ENCODE data around the gene BASP1.
"Not testable (repeated sequence)": the region's sequence is repeated elsewhere in the genome, so short reads cannot be mapped to it uniquely, and the experiment has no call there.

The BASP1 gene

DNA sequence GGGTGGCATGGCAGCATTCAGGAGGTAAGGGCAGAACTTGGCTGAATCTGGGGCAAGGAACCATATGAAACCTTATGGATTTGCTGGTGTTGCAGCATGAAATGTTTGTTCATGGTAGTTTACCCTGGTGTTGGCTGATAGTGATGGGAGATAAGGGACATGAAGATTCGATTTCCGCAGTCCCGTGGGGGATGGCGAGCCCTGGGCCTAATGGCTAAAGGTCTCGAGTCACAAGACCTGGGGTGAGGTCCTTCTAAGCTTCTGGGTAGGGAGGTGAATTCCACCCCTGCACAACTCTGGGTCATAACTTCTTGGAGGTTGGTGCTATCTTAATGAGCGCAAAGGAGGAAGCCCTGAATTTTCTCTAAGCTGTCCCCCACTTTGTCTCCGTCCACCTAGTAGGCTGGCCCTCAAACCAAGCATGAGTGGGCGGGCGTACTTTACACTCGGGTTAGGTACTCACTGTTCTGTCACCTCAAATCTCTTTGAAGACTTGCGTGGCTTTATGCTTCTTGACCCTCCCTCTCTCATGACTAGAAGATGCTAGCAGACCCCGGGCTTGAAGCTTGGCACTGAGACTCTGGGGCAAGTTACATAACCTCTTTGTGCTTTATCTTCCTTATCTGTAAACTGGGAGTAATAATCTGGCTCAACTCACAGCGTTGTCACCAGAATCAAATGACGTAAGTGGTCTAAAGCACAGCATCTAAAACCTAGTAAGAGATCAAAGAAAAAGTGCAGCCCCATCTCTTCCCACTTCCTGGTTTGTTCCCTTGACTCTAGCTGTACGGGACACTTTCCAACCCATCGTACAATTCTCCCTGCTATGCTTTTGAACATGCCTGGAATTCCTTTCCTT is 72.5 kb downstream of the BASP1 start:
- no peak for DNase-seq (ENCODE audit: low read depth in 2 of 2)

DNA sequence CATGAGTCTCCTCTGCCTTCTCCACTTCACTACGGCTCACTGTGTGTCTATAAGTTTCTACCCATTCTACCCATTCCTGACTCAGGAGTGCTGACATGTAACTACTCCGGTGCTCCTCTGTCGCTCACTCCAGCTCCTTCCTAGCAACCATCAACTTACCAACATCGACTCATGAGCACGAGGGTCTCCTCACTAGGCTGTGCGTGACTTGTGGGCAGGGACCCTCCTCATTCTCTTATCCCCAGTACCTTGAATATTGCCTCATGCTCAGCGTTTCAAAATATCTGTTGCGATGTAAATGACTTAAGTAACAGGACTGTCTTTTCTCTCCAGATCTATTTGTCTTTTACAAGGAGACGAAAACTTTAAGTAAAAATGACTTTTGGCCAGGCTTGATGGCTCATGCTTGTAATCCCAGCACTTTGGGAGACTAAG is 73.1 kb downstream of the BASP1 start:
- no peak for DNase-seq (ENCODE audit: low read depth in 2 of 2)

DNA sequence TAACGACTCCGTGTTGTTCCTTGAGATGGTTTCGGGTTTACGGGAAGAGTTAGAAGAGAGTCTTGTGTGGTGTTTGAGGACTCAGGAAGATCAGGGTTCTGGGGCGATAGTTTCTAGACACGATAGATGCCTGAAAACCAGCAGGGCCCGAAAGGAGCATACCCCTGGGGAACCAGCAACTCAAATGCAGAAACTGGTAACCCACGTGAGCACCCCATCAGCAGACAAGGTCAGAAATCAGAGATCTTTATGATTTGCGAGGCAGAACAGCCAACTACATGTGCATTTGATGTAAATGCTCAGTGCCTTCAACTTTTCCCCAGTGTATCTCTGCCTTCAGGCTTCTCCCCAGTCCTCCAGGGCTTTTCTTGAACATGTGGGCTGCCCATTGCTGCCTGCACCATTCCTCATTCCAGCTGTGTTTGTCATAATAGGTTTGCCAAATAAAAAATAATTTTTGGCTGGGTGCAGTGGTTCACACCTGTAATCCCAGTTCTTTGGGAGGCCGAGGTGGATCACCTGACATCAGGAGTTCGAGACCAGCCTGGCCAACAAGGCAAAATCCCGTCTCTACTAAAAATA is 75.1 kb downstream of the BASP1 start:
- no peak for DNase-seq (ENCODE audit: low read depth in 2 of 2)

DNA sequence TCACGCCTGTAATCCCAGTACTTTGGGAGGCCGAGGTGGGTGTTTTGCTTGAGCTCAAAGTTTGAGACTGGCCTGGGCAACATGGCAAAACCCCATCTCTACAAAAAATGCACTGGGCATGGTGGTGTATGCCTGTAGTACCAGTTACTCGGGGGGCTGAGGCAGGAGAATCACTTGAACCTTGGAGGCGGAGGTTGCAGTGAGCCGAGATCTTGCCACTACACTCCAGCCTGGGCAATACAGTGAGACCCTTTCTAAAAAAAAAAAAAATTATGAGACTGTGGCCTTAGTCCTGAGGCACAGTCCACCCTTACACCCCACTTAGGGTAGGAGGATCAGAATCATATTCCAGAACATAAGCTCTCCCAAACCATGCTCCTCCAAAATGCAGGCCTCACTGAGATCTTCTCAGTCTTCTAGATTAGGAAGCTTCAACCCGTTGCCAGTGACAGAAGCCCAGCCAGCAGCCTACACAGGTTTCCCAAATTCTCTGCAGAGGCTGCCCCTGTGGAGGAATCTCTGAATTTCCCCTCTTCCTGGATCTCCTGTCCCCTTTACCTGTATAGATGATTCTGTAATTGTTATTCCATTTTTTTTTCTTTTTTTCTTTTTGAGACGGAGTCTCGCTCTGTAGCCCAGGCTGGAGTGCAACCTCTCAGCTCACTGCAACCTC is 77.3 kb downstream of the BASP1 start:
- DNase-seq (ENCODE audit: low read depth in 2 of 2), result no peak

DNA sequence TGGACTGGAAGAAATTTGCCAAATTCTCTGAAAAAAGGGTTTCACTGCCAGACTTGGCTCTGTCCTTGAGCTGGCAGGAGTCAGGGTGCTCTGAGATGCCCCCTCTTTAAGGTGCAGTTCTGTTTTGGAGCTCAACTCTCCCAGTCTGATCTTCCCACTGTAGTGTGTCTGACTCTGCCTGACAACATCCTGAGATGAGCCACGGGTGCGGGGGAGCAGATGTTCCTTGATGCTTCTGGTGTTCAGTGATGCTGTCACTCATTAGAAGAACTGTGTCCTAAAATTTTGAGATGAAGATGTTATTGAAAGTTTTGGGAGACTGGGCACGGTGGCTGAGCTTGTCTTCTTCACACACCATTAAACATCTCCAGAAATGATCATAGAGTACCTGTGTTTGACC is 78.2 kb downstream of the BASP1 start:
- no peak for DNase-seq (ENCODE audit: low read depth in 2 of 2)

DNA sequence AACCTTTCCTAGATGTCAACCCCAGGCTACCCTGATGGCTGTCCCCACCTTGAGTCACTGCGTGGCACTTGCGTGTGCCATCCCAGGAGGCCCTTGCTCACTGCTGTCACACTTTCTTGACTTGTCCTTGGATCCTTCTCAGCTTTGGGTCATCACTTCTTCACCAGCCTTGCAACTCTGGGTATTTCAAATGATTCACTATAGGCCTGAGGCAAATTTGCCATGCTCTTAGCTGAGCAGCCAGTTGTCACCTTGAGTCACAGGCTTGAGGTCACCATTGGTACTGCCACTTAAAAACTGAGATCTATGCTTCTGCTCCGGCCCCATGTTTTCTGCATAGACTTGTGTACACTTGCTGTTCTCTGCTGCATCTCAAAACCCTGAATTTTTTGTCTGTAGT is 84.7 kb downstream of the BASP1 start:
- no peak for DNase-seq (ENCODE audit: low read depth in 2 of 2)

DNA sequence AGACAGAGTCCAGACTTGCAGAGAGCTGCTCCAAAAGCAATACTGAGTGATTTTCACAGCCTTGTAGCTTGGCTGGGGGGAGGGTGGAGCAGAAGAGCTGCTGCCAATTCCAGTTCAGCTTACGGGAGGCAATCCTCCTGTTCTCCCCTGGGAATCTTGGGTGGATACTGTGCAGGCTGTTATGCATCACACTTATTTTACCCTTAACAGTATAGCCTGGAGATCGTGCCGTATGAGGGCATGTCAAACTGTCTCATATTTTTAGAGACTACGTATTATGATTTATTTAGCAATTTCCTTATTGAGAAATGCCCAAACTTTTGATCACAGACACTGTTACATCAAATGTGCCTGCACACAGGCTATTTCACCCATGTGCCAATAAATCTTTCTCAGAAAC is 85.2 kb downstream of the BASP1 start:
- no peak for DNase-seq (ENCODE audit: low read depth in 2 of 2)

DNA sequence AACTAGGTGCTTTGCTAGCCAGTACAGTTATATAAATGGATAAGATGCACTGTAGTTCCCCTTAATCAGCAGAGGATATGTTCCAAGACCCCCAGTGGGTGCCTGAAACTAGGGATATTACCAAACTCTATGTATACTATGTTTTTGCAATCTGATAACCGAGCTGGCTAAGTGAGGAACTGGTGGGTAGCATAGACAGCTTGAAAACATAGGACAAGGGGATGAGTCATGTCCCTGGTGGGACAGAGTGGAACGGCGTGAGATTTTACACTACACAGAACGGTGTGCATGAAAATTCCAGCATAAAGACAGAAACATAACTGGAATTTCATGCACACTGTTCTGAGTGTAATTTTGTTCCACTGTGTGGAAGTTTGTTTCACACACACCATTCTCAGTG is 86.9 kb downstream of the BASP1 start:
- DNase-seq (ENCODE audit: low read depth in 2 of 2), result no peak

DNA sequence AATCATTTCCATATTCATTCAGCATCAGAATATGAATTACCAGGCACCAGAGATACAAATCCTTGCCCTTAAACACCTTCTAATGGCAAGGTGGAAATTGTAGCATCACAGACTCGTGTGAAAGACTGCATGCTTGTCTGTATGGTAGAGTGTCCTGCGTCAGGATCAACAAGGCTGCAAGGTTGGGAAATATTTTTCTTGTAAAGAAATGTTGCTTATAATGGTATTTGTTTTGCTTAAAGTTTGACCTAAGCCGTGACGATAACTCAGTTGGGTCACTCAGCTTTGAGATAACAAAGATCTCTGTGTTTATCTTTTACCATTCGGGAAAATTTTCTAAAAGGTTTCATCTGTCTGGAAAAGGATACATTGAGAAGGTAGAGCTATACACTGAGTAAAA is 87.6 kb downstream of the BASP1 start:
- DNase-seq (ENCODE audit: low read depth in 2 of 2), result no peak

DNA sequence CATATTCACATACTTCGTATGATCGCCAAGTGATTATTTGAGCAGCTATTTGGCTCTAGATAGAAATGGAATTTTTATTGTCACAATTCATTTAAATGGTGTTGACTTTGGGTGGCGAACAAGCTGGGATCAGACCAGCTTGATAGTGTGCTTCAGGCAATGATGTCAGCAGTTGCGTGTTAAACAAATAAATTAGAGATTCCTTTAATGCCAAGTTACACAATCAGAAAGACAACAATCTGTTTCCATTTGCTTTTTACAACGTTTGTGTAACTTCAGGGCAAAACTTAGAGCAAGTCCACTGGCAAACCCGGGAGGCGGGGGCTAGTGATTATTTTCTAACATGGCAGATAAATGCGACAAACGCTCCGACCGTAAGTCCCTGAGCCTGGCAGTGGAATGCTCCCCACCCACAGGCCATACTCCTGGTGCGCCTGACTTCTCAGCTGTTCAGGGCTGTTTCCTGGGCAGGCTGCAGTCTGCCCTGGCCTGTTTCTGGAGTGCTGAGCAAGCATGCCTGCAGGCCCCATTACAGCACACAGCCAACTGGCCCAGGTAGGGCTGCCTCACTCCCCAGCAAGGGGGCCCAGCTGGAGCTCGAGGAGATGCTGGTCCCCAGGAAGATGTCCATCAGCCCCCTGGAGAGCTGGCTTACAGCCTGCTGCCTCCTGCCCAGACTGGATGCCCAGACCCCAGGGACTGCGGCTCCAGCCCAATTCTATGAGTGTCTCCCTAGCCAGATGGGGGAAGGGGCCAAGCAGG is 88.7 kb downstream of the BASP1 start:
- no peak for DNase-seq (ENCODE audit: low read depth in 2 of 2)

DNA sequence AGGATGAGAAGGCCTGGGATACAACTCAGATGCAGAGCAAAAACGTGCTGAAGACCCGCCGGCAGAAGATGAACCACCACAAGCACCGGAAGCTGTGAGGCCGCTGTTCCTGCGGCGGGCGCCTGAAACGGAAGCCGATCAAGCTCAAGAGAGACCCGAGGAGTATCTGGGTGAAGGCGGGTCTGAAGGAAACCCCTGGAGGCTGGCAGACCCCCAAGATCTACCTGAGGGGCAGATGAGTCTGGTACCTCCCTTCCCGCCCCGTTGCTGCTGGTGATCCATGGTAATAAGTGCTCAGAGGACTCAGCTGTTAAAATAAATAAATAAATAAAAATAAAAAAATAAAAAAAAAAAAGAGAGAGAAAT is 89.3 kb downstream of the BASP1 start:
- no peak for DNase-seq (ENCODE audit: low read depth in 2 of 2)

DNA sequence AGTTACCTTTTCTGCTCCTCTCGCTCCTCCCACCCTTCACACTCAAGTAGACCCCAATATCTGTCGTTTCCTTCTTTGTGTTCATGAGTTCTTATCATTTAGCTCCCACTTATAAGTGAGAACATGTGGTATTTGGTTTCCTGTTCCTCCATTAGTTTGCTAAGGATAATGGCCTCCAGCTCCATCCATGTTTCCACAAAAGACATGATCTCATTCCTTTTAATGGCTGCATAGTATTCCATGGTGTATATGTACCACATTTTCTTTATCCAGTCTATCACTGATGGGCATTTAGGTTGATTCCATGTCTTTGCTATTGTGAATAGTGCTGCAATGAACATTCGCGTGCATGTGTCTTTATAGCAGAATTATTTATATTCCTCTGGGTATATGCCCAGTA is 90.0 kb downstream of the BASP1 start:
- not testable (repeated sequence) for DNase-seq (ENCODE audit: low read depth in 2 of 2)

DNA sequence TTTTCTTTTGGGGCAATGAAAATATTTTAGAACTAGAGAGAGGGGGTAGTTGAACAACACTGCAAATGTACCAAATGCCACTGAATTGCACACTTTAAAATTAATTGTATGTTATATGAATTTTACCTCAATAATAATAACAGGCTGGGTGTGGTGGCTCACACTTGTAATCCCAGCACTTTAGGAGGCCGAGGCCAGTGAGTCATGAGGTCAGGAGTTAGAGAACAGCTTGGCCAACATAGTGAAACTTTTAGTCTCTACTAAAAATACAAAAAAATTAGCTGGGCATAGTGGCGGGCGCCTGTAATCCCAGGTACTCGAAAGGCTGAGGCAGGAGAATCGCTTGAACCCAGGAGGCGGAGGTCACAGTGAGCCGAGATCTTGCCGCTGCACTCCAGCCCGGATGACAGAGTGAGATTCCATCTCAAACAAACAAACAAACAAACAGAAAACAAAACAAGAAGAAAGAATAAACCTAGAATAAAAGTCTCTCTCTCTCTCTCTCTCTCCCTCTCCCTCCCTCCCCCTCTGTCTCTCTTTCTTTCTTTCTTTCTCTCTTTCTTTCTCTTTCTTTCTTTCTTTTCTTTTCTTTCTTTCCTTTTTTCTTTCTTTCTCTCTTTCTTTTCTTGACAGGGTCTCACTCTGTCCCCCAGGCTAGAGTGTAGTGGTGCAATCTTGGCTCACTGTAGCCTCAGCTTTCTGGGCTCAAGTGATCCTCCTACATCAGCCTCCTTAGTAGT is 91.1 kb downstream of the BASP1 start:
- no peak for DNase-seq (ENCODE audit: low read depth in 2 of 2)

DNA sequence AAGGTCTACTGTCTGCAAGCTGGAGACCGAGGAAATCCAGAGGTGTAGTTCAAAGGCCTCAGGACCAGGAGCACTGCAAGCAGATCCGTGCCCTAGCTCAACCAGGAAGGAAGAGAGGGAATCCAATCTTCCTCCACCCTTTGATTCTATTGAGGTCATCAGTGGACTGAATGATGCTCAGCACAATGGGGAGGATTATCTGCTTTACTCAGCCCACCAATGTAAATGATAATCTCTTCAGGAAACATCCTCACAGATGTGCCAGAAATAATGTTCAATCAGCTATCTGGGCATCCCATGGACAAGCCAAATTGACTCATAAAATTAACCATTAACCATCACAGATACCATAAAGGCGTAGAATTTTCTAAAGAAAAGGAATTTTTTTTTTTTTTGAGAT is 92.0 kb downstream of the BASP1 start:
- no peak for DNase-seq (ENCODE audit: low read depth in 2 of 2)

DNA sequence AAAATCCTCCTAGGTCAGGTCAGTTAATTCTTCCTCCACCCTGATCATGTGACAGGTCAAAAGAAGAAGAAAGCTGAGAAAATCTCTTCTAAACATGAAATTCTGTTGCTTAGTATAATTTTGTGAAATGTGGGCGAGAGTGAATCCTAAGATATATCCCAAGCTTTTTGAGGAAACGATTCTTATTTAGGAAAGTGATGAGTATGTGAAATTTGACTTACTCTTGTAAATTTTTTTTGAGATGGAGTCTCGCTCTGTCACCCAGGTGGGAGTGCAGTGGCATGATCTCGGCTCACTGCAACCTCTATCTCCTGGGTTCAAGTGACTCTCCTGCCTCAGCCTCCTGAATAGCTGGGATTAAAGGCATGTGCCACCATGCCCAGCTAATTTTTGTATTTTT is 93.1 kb downstream of the BASP1 start:
- DNase-seq (ENCODE audit: low read depth in 2 of 2), result not testable (repeated sequence)

DNA sequence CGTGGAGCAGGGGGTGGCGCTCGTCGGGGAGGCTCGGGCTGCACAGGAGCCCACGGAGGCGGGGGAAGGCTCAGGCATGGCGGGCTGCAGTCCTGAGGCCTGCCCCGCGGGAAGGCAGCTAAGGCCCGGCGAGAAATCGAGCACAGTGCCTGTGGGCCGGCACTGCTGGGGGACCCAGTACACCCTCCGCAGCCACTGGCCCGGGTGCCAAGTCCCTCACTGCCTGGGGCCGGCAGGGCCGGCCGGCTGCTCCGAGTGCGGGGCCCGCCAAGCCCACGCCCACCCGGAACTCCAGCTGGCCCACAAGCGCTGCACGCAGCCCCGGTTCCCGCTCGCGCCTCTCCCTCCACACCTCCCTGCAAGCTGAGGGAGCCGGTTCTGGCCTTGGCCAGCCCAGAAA is 94.4 kb downstream of the BASP1 start:
- DNase-seq (ENCODE audit: low read depth in 2 of 2), result not testable (repeated sequence)

DNA sequence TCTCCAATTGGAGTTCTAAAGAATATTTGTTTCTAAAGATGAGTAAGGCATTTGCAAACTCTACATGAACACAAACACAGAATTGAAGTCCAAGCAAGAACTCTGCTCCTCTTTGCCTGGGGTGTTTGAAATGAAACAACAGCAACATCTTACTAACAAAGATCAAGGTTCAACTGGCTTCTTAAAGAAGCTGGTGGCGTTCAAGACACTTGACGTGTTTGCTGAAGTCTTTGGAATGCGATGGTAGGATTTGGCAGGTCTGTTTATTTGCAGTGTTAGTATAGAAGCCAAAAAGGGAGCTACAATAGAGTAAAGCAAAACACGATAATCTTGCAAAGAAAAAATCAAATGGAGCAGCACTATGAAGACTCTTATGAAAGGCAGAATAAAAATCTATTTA is 94.9 kb downstream of the BASP1 start:
- DNase-seq (ENCODE audit: low read depth in 2 of 2), result no peak

DNA sequence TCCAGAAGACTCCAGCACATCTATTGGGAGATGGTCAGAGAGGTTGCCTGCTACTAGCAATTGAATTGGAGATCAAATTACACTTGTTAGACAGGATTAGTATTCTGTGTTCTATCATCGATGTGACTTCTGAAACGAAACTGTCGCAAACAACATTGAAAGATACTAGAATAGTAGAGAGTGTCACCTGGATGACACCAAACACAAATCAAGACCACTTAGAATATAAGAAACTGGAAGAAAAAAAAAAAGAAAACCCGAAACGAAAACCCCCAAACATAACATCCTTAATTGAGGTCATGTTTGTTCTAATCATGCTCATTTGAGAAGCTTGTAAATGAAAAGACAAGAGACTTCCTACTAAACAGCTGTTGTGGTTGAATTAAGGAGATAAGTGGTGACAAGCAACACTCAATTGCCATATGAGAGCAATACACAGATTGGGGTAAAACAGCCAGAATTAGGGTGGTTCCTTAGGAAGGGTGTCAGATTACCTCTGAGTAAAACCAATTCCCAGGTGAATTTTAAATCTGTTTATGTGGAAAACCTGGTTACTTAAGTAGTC is 97.6 kb downstream of the BASP1 start:
- no peak for DNase-seq (ENCODE audit: low read depth in 2 of 2)

DNA sequence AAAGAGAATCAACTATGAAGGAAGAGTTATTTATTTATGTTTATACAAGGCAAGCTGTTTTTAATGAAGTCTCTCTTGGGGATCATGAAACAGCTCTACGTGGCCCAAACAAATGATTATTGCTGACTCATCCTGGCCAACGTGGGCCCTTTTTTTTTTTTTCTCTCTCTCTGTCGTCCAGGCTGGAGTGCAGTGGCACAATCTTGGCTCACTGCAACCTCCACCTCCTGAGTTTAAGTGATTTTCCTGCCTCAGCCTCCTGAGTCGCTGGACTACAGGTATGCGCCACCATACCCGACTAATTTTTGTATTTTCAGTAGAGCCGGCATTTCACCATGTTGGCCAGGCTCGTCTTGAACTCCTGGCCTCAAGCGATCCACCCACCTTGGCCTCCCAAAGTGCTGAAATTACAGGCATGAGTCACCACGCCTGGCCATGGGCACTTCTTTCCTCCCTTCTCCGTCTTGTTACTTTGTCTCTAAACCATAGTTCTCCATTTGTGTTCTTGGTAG is 98.3 kb downstream of the BASP1 start:
- DNase-seq (ENCODE audit: low read depth in 2 of 2), result no peak

DNA sequence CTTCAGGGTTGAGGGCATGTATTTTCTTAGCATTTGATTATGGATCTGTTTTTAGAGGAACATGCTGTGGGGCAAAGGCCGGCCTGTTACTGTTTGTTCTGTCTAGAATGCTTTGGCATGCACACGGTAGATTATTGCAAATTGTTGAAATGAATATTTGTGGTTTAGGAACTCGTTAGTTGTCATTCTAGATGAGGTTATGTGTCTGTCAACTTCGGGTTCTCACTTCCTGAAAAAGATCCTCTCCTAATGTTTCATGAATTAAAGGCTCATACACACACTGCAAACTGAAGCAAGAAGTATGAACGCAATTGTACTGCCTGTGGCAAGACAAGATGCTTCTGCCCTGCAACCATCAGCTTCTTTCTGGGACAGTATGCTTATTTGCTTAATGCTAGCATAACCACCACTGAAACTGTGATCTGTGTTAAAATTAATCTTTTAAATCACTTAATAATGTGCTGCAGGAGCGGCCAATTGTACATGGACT is 99.6 kb downstream of the BASP1 start:
- no peak for DNase-seq (ENCODE audit: low read depth in 2 of 2)

DNA sequence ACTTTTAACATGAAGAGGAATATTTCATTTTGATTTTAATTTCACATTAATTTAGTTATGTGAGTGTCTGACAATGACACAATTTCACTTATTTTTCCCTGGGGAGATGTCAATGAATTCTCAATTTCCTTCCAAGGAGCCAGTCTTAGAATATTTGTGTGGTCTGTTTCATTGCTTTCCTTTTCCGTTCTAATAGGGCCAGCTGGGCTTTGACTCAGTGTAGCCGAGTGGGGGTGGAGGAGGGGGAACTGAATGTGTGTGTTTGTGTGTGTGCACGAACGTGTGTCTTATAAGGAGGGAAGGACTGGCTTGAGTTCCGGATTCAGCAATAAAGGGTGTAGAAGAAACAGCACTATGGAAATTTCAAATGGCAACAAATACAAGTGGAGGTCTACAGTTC is 100.0 kb downstream of the BASP1 start:
- no peak for DNase-seq (ENCODE audit: low read depth in 2 of 2)

Data from stimulated activated CD4-positive, alpha-beta T cell treated with anti-CD3 and anti-CD28 coated beads, Interleukin-4, amount 100 ng/mL, for 48 hours (primary cell).